ENCODE data around the gene PRKN.

The PRKN gene

DNA sequence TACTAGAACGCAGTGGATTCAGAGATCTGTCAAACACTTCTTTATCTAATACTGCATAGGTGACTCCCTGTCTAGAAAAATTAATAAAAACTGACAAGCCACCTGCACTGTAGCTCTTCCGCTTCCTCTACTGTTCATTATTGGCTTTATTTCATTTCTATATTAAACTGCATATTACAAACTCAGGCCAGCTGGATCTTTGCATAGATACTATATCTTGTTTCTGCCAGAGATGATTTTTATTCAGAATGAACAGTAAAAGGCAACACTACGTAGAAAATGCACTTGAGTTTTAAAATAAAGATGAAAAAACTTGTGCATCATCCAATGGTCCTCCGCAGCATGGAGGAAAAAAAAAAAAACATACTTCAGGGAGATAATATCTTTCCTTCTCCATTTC lies 508.3 kb downstream of the PRKN start:
- no peak for DNase-seq

DNA sequence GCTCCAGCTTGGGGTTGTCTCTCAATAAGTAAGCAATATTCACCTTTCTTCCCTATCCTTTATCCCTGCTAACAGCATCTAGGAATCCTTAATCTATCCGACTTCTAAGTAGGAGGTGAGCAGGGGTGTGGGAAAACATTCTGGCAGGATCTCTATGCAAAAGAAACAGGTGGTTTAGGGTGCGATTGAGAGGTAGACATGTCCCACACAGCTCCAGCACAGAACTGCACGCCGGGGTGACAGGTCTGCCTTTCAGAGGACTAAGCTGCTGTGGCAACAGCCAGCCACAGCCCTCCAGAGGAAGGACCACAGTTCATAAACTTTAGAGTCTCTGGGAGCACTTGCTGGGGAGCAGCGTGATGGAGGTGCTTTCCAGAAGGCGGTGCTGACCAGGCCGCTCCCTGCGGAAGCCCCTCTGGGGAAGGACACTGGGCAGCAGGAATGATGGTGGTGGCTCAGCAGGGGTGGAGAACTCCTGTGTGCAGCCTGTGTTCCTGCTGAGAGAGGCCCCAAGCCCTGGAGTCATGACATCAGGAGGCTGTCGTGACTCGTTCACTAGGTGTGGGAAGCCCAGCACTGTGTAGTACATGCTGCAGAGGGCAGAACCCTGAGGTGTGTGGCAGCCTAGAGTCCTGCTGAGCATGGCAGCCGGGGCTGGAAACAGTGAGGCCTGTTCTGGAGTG lies 509.6 kb downstream of the PRKN start:
- no peak for DNase-seq

DNA sequence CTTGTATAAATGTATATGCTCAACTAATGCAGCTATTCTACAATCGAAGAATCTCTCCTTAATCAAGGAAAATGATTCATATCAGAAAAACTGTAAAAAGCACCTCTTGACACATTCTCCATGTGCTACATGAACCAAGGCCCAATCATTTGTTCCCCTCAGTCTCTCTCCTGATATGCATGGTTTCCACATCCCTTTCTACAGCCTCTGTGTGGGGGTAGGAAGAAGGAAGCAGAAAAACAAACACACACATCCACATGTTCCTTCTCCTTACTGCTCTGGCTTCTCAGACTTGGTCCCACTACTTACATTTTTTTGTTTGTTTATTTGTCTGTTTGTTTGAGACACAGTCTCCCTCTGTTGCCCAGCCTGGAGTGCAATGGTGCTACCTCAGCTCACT lies 510.5 kb downstream of the PRKN start:
- no peak for DNase-seq

DNA sequence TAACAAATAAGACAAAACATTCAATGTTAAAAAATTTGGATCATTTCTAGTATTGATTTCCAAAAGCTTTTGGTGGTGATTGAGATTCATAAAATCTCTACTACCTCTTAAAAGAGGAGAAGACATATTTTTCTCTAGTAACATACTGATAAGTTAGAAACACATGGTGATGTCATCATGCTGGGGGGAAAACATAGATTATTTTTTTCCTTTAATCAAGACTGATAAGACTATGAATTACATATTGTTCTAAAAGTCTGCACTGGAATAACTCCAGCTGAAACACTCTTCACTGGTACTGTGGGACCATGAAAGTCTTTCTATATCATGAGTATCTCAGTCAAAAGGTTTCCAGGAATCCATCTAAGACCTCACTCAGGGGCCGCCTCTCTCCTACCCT lies 515.8 kb downstream of the PRKN start:
- DNase-seq, result no peak

DNA sequence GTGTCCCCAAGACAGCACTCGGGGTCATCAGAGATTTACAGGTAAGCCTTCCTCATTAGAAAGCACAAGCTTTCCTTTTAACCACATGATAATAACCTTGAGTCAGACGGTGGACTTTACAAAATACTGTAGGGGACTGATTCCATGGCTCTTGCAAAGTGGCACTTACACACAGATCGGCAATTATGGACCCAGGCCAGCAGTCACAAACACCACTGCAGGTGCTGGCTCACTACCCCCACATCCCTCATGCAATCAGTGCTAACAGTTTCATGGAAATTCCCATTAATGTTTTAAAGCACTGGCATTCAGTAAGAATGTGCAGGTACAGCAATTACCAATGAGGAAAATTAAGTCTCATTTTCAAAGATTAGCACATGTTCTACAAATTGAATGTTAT lies 516.5 kb downstream of the PRKN start:
- DNase-seq, result no peak

DNA sequence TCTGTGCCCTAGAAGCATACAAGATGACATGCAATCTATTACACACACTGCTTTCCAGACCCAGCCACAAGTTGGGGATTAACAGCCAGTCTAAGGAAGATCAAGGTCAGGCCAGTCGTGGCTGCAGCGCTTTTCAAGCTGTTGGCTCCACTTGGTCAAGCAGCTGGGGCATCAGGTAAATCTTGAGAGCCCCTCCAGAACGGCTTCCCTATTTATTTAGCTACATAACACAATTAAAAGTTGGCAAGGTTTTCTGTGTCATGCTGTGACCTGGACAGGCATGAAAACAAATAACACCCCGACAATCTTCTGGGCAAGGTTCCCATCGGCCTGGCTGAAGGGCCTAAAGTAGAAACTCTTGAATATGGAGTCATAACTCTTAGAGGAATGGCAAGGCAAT lies 524.3 kb downstream of the PRKN start:
- no peak for DNase-seq

DNA sequence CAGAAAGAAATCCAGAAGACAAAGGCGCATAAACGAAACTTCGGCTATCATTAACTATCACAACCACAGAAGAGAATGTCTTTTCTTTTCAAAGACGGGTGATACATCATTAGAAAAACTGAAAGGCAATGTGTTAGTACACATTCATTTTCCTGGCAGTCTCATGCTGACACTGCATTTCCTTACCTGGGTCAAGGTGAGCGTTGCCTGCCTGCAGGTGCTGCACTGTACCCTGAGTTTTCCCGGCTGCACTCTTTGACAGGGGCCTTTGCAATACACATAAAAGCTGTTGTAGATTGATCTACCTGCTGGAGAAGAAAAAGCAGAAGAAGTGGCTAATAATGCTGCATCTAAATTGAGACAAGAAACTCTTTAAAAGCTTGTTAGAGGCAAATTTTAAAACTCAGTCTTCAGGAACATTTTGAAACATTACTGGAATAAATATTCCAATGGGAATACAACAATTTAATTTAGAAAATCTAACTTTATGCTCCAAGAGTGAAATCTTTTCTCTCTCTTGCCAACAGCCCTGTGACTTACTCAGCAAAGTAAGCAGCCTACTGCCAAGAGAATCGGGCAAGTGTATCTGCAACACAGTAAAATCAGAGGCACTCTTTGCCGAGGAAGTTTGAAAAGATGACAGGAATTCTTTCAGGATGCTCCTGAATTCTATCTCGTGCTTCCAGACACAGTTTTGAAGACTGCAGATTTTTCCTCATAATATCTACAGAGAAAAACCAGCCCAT lies 526.4 kb downstream of the PRKN start:
- DNase-seq, result no peak

DNA sequence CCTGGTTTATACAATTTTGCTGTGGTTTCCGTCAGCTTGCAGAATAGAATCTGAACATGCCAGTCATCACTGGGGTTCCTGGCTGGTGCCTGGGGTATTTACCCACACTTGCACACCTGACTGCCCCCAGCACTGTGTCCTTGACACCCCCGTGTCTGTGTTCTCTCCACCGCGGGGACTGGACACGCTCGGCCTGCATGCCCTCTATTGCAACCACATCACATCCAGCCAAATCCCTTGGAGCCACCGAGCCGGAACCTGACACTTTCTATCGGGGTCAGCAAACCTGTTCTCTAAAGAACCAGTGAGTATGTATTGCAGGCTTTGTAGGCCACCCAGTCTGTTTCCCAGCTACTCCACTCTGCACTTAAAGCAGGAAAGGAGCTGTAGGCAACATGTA lies 527.5 kb downstream of the PRKN start:
- no peak for DNase-seq

DNA sequence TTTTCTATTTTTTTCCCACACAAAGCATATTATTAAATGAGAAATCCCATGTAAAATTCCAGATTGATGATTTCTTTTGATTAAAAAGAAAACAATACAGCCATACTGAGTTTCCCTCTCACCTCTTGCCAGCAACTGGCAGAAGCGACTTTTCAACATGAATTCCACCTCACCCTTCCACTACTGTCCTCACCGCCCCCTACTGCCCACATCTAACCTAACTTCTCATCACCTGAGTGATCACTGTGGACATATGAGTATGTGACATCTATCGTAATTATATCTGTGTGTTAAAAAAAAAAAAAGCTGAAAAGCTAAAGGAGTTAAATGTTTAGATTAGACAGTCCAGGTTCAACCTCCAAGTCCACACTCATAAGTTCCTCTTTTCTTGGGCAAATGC lies 528.6 kb downstream of the PRKN start:
- DNase-seq, result no peak

DNA sequence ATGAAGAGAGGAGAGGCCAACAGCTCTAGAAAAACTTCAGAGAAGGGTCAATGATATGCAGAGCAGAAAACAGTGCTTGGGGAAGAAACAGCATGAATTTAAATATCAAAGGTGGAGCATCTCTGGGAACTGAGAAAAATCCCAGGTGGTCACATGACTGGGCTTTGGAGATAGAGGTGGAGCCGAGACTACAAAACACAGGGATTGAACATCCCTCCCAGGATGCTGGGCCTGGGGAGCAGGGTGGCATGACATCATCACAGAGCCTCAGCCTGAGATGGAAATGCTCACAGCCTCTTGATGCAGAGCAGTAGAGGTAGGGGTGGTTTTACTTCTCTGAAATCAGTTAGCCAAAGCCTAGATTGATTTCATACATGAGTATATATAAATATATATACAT lies 529.5 kb downstream of the PRKN start:
- DNase-seq, result no peak

DNA sequence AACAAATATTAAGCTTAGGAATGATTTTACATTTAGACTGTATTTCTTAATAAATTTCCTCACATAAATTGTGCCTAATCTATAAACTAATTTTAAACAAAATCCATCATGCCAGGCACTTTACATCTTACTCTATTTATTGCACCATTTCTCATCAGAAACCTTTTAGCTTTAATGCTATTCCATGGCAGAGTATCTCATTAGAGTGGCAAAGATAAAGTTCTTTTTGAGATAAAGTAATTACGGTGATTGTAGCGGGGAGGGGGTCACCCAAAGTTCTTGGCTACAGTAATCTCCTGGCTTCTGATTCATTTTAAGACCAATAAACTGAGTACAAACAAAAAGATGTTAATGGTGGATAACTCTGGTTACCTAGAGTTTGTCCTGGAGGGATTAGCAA lies 532.1 kb downstream of the PRKN start:
- no peak for DNase-seq

DNA sequence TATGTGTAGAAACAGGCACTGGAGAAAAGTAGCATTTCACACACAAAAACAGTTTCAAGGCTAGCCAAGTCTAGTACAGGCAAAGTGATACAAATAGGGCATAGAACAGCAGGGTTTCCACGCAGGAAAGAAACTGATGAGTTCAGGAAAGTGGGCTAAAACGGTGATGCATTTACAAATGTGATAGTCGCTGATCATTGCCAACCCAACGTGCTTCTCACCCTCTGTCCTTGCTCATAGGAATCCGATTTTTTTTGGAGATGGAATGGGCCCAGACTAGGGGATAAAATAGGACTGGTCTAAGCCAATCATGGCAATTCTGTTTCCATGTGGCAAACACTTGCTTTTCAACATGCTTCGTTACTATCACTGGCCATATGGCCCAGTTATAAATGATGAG lies 536.6 kb downstream of the PRKN start:
- DNase-seq, result no peak

DNA sequence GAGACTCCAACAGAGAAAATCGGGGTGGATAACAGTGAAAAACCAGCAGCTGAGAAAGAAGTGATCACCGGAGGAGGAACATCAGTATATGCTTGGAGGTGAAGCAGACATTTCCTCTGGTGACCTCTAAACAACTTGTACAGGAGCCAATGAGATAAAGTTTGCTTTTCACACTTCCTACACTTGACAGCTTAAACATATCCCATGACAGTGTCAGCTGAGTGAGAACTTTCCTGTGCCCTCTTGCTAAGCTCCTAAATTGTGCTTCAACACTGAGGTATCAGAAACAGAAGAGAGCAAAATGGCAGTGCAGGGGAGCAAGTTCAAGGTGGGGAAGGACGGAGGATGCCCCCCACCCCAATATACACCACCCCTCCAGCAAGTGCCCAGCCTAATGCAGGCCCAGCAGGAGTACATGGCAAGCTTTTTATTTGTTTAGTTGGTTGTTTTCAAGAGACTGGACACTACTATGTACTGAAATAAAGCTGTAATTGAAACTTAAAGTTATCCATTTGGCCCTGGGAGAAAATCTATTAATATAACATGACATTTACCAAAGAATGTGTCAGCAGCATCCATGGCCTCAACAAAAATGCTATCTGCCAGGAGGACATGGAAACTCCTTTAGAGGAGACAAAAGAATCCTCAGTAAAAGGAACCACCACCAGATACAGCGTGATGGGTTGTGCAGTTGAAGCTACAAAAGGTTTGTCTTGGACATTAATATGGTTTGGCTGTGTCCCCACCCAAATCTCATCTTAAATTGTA lies 540.2 kb downstream of the PRKN start:
- DNase-seq, result no peak

DNA sequence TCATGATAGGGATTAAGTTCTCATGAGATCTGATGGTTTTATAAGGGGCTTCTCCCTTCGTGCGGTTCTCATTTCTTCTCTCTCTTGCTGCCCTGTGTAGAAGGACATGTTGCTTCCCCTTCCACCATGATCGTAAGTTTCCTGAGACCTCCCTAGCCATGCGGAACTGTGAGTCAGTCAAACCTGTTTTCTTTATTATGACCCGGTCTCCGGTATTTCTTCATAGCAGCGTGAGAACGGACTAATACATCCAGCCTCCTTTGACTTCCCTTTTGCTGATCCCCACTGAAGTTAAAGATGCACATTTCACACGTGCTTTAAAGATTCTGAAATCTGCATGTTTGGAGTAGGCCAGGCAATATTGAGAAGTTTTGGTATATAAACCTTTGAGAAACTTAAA lies 543.1 kb downstream of the PRKN start:
- no peak for DNase-seq

DNA sequence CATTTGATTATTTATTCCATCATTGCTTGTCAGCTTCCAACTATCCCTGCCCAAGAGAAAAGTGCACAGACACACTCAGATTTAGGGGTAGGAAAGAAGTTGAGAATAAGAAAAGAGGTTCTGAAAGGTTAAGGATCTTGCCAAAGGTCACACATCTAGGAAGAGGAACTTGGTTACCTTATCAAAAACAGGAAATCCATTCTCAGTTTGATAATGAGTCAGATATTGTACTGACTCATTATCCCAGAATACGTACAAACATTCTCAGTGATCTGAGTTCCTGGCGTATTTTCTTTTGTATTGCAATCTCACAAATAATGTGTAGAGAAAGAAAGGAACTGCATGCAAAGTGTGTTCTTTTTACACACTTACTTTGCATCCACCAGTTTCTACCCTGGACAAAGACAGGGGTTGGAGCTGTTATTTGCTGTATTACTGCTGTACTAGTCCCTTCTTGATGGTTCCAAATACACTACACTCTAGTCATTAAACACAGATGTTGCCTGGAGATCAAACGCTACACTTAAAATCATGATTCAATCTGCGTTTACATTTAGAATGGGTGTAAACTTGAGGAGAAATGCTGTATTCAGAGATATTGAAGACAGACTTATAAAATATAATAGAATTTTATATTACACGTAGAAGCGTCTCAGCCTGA lies 545.7 kb downstream of the PRKN start:
- no peak for DNase-seq

DNA sequence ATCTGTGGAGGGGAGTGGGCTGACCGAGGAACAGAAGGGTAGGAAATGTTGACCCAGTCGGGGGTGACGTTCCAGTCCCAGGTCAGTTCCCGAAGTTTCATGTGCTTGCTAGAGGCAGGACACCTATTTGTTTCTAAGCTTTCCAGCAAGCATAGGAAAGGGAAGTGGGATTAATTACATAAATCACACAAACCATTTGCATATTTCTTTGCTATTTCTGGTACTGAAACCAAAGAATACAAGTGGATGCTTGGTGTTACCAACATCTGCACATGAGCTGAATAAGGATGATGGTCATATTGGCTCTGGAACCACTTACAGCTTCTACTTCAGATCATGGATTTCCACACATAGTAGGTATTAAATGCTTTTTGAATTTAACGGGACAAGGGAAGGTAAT lies 546.5 kb downstream of the PRKN start:
- no peak for DNase-seq

DNA sequence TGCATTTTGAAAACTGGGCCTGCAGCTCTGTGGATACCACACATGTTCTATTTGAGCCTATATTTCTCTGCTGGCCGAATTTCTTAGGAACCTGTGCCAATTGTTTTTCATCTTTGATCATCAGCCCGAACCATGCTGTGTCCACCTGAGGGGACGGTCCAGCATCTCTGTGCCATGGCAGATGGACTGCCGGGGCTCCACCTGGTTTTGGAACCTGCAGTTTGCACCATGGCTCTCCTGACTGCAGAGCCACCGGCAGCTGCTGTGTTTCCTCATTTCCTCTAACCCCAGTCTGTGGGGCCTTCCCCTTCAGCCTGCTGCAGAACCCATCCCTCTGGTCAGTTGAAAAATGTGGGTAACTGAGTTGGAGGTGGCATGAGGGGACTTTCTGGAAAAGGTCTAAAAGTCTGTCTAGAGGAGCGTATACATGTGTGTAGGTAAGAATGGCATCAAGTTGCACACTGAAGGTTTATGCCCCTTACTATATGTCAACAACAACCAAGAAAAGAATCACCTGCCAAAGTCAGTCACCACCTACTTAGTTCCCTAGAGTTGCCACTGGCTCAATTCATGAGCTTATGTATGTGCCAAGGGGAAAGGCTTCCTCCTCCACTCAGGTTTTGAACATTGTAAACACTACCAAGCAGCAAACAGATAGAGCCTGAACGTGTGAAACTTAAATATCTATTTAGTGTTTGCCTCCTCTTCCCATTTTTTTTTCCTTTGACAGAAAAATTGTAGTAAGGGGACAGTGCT lies 548.2 kb downstream of the PRKN start:
- DNase-seq, result no peak

DNA sequence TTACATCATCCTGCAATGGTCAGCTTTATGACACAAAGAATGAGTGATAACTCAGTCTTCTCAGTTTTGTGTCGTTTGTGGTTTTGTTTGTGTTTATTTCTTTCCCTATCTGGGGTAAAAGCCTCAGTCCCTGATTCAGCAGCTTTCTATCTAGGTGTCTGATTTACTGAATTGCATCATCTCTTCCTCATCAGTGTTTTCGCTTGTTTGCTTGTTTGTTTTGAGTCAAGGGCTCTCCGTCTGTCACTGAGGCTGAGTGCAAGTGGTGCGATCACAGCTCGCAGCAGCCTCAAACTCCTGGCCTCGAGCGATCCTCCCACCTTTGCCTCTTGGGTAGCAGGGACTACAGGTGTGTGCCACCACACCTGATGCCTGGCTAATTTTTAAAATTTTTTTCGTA lies 548.9 kb downstream of the PRKN start:
- no peak for DNase-seq

DNA sequence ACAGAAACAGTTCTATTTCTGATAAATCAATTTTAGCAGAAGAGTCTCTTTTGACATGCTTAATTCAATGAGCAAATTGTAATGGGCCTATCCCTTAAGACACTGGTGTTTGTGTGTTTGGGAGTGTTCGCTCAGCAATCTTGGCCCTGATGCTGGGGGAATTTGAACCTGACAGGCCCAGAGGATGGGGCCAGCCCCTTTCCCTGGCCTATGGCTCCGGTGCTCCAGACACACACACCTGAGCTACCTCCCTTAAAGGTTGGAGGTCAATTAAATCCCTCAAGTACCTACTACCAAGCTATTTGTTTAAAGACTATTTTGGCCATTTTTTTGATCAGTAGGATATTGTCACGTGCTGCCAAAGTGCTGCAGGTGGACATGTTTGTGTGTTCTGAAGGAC lies 549.3 kb downstream of the PRKN start:
- no peak for DNase-seq

DNA sequence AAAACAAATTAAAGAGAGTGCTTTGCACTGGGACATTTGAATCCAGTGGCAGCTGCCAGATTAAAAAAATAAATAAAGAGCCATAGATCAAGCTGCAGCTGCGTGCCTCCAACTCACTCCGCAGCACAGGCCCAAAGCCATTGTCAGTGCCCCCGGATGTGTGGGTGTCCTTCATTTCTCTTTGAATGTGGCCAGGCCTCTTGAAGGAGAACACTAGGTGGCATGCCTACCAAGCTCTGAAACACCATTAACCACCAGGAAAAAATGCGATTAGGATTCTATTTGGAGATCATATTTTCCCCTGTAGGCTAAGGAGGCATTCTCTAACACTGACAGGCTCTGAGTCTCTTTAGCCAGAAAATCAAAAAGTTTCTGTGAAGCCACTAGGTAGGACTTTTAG lies 549.8 kb downstream of the PRKN start:
- no peak for DNase-seq

DNA sequence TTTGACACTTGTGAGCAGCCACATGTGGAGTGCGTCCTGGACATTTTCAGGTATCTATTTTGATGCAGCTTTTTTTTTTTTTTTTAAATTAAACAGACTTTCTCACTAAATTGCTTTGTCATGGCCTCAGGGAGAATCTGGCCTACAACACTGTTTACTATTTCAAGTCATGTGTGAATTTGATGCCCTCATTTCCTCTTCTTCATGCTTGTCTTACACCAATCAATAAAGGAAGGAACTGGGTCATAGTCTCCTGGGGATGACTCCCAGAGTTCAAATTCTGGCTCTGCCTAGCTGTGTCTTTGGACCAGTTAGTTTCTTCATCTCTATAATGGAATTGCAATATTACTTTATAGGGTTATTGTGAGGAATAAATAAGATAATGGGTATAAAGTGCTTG lies 554.1 kb downstream of the PRKN start:
- no peak for DNase-seq

DNA sequence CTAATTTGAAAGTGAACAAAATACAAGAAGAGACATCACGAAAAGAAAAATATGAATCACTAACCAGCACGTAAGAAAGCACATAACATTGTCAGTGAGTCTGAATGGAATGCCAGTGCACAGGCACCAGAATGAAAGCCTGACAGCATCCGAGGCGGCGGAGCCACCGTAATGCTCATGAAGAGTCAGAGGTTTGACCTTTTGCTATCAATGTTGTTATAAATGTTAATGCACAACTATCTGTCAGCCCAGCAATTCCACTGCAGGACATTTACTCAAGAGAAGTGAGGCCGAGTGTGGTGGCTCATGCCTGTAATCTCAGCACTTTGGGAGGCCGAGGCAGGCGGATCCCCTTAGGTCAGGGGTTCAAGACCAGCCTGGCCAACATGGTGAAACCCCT lies 562.1 kb downstream of the PRKN start:
- no peak for DNase-seq

All from GF-D8 (cell line).